Lower leg skin (tissue), 4 donors: Measurements from ENCODE around the gene HPN. TPM values are rescaled to one million over a fixed set of nuclear protein-coding genes. Genes with fewer than 3 reads are reported as not detected.
A peak's percentile ranks its signal among the peaks of the same experiment; 100 is the strongest.

ENCODE experiments used
- DNase-seq, 2 donors: peaks; one replicate each; pipeline ENCODE4 v3.0.0-alpha.2; 2019; ENCODE audit warnings: low spot score in 2 of 2
- H3K4me3 ChIP-seq: fragments of 200-600 bp; sonication (generic); 2 replicates; pipeline ENCODE4 v1.5.1; 2017; ENCODE audit warnings: mild to moderate bottlenecking, low read depth; ENCODE audit not compliant: poor library complexity, severe bottlenecking
- CTCF ChIP-seq, 3 donors: fragments of 450-650 bp; IDR thresholded peaks; one replicate each; pipeline ENCODE4 v1.5.1; 2016; ENCODE audit warnings: antibody characterized with exemption in 3 of 3, mild to moderate bottlenecking in 3 of 3, moderate library complexity in 2 of 3
- POLR2A ChIP-seq, 2 donors: fragments of 450-650 bp; IDR thresholded peaks; one replicate each; pipeline ENCODE4 v1.6.1; 2016 to 2017; ENCODE audit warnings: antibody characterized with exemption in 2 of 2, mild to moderate bottlenecking in 1 of 2, moderate library complexity in 1 of 2
- WGBS, 2 donors: methylation state at CpG; one replicate each; pipeline ENCODE4 v1.1.5; 2018; 5-methylcytosine and 5-hydroxymethylcytosine counted together
- intact Hi-C: fragments of 100-400 bp; cut with DNase I; formaldehyde crosslinking; loops from one replicate; pipeline ENCODE4 v1.15.0; 2023; ENCODE audit warnings: low total_unique reads
- total RNA-seq, 4 donors: library from RNA; depleted of rRNA; stranded (reverse); fragments of >200 nt; gene quantifications; one replicate each; pipeline ENCODE4 v1.1.0, GENCODE V29; 2016

The HPN gene
- total RNA-seq, 4 donors from 2014 or later = 0.45 to 2.0 (median 1.3) TPM; not detected in 1

GRCh38 chr19:35114353-35115176 lies 73.0 kb downstream of the HPN start:
- intact Hi-C loops = no loop called here
- no peak overlapping the region for H3K4me3 ChIP-seq
- TF ChIP-seq POLR2A (IDR thresholded peaks at IDR 0.05) (no peak), CTCF (IDR thresholded peaks at IDR 0.05) (peak in 1 of 3 donors; percentile 91)
- WGBS, 2 donors = 4 to 7% methylated on average over 23 of the region's 23 CpGs
- peak; percentile 82 to 95 for DNase-seq

DNA sequence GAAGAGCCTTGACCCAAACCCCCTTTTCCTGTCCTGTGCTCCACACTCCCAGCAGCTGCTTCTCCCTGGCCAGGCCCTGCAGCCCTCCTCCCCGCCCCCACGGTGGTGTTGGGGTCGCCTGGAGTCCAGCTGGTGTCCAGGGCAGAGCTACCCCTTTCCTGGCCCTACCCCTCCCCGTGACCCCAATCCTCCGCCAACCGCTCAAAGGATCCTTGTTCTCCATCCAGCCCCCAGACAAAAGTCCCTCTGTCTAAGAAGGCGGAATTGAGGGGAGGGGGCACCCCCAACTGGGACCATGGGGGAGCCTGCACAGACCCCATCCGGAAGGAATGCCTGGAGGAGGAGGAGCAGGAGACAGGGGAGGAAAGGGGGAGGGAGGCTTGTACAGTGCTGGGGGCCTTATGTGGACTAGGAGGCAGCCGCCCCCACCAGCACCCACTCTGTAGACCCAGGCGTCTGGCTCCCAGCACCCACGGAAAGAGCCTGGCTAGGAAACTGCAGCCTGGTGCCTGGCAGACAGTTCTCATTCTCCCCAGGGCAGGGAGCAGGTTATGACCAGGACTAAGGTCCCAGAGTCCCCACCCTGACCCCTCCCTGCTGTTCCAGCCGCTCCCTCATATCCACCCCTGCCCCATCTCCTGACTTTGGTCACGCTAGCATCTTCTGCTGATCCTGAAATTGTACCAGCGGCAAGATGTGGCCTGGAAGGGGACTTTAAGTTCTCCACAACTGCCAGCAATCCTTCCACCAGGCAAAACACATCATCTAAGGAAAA lies 73.8 kb downstream of the HPN start, which contains the start of gene FXYD3:
TSS of gene FXYD3 (plus strand) at position 647 of the 775 bp plus-strand sequence. CDS start 3,554 bp downstream, outside the sequence.
- no peak for DNase-seq
- peak within 1 kb of the TSS; percentile 36 for H3K4me3 ChIP-seq
- TF ChIP-seq POLR2A (IDR thresholded peaks at IDR 0.05) (no peak), CTCF (IDR thresholded peaks at IDR 0.05) (no peak)
- 27 to 28% methylated on average over 11 to 14 of the region's 14 CpGs for WGBS, 2 donors
- intact Hi-C loops = no loop called here

Other genes starting within 250 kb of the HPN start
- 1 to 10 TPM in 3 of 4 donors, under 1 TPM in 1; 0.53 to 2.1 (median 1.8) TPM for gene ZNF30, start 114.8 kb upstream of the HPN start, total RNA-seq
- gene ZNF792, start 77.5 kb upstream of the HPN start, total RNA-seq = 1 to 10 TPM; 2.8 to 6.7 (median 4.7) TPM
- 10 to 100 TPM; 12.6 to 49.2 (median 20.3) TPM for gene GRAMD1A, start 41.4 kb upstream of the HPN start, total RNA-seq
- gene SCN1B, start 11.3 kb upstream of the HPN start, total RNA-seq = 1 to 10 TPM; 1.1 to 4.4 (median 3.0) TPM
- 100 to 1,000 TPM; 391 to 630 (median 546) TPM for gene FXYD3, start 74.1 kb downstream of the HPN start, total RNA-seq
- gene LGI4, start 93.3 kb downstream of the HPN start, total RNA-seq = 10 to 100 TPM in 1 of 4 donors, 1 to 10 TPM in 3; 4.3 to 19.4 (median 8.9) TPM
- 10 to 100 TPM in 1 of 4 donors, 1 to 10 TPM in 2, not detected in 1; 5.5 to 20.9 (median 6.5) TPM for gene FXYD1, start 97.1 kb downstream of the HPN start, total RNA-seq
- 1 to 10 TPM in 1 of 4 donors, not detected in 3; 1.3 TPM for gene FXYD7, start 101.5 kb downstream of the HPN start, total RNA-seq
- gene FXYD5, start 113.0 kb downstream of the HPN start, total RNA-seq = 10 to 100 TPM; 41.4 to 59.8 (median 57.7) TPM
- not detected for gene FAM187B, start 187.0 kb downstream of the HPN start, total RNA-seq
- gene LSR, start 207.3 kb downstream of the HPN start, total RNA-seq = 100 to 1,000 TPM in 1 of 4 donors, 10 to 100 TPM in 3; 79.0 to 115 (median 84.5) TPM
- gene USF2, start 227.2 kb downstream of the HPN start, total RNA-seq = 100 to 1,000 TPM in 3 of 4 donors, 10 to 100 TPM in 1; 95.9 to 126 (median 120) TPM
- gene HAMP, start 240.8 kb downstream of the HPN start, total RNA-seq = not detected